KMS-11 (cell line): Measurements from ENCODE around the gene SAG.

Experiments
- H2AFZ ChIP-seq: fragments of 200-600 bp; sonication (generic); 2 replicates; pipeline ENCODE4 v1.6.1; 2016; ENCODE audit warnings: antibody characterized with exemption, mixed run types, low read depth
- H3K27ac ChIP-seq: fragments of 200-600 bp; sonication (generic); 2 replicates; pipeline ENCODE4 v1.6.1; 2016; ENCODE audit warnings: mild to moderate bottlenecking, mixed run types
- H3K27me3 ChIP-seq: fragments of 200-600 bp; sonication (generic); 2 replicates; pipeline ENCODE4 v1.6.1; 2017; ENCODE audit warnings: mild to moderate bottlenecking, low read depth, mixed run types, moderate library complexity; ENCODE audit not compliant: insufficient read depth
- H3K36me3 ChIP-seq: fragments of 200-600 bp; sonication (generic); 2 replicates; pipeline ENCODE4 v1.6.1; 2017; ENCODE audit warnings: mild to moderate bottlenecking, mixed run types; ENCODE audit not compliant: insufficient read depth
- H3K4me1 ChIP-seq: fragments of 200-600 bp; sonication (generic); 2 replicates; pipeline ENCODE4 v1.6.1; 2016; ENCODE audit warnings: mild to moderate bottlenecking, low read depth, mixed run types; ENCODE audit not compliant: poor library complexity, severe bottlenecking
- H3K4me2 ChIP-seq: fragments of 200-600 bp; sonication (generic); 2 replicates; pipeline ENCODE4 v1.7.0; 2016; ENCODE audit warnings: mild to moderate bottlenecking, mixed run types
- H3K4me3 ChIP-seq: fragments of 200-600 bp; sonication (generic); IDR thresholded peaks from 2 replicates; pipeline ENCODE4 v1.6.1; 2017; ENCODE audit warnings: low read depth, low read length, mixed read lengths; ENCODE audit not compliant: insufficient read depth
- H3K79me2 ChIP-seq: fragments of 200-600 bp; sonication (generic); 2 replicates; pipeline ENCODE4 v1.6.1; 2016; ENCODE audit warnings: low read depth, mixed run types; ENCODE audit not compliant: insufficient read depth
- H3K9ac ChIP-seq: fragments of 200-600 bp; sonication (generic); 2 replicates; pipeline ENCODE4 v1.6.1; 2016; ENCODE audit warnings: mild to moderate bottlenecking, mixed run types
- H4K20me1 ChIP-seq: fragments of 200-600 bp; sonication (generic); 2 replicates; pipeline ENCODE4 v1.6.1; 2016; ENCODE audit warnings: mild to moderate bottlenecking, mixed run types; ENCODE audit not compliant: insufficient read depth
- TF ChIP-seq, protein P1 (sequence below): fragments of 200-600 bp; sonication (generic); conservative IDR thresholded peaks from 2 replicates; pipeline ENCODE4 v1.6.1; 2017; ENCODE audit warnings: low read depth, mild to moderate bottlenecking, antibody characterized with exemption, low read length, moderate library complexity, mixed read lengths

SAG gene

DNA sequence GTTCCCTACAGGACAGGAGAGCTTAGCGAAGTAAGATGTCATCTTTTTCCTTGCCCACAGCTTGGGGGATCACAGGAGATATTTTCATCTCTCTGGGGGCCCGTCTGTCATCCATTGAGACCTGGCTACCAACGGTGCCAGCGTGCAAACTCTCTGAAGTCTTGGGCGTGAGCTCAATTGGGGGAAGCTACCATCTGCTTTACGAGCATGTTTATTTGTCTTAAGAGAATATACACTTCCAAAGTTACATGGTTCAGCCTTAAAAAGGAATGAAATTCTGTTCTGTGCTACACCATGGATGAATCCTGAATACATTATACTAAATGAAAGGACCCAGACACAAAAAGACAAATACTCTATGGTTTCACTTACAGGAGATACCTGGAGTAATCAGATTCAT, 13.6 kb downstream of the SAG start:
- no peak overlapping the region for H2AFZ ChIP-seq

DNA sequence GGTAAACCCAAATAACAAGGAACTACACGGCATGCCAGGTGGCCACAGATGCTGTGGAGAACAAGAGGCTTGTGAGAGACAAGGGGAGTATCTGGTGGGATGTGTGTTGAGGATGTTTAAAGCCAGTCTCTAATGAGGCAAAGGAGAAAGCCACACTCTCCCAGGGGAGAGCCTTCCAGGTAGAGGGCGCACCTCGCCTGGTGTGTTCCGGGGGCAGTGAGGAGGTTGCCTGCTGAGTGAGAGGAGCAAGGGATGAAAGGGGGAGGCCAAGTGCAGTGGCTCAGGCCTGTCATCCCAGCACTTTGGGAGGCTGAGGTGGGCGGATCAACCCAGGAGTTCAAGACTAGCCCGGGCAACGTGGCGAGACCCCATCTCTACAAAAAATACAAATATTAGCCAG, 16.2 kb downstream of the SAG start:
- Histone ChIP-seq H3K4me3 (no peak overlapping the region), H3K4me2 (no peak overlapping the region), H3K27me3 (no peaks in the 10 kb centered on the region), H3K27ac (no peak overlapping the region), H3K9ac (no peak overlapping the region), H2AFZ (no peak overlapping the region), H3K36me3 (no peaks in the 10 kb centered on the region), H3K4me1 (no peaks in the 10 kb centered on the region), H3K79me2 (no peaks in the 10 kb centered on the region), H4K20me1 (no peaks in the 10 kb centered on the region)
- TF ChIP-seq, protein P1, sequence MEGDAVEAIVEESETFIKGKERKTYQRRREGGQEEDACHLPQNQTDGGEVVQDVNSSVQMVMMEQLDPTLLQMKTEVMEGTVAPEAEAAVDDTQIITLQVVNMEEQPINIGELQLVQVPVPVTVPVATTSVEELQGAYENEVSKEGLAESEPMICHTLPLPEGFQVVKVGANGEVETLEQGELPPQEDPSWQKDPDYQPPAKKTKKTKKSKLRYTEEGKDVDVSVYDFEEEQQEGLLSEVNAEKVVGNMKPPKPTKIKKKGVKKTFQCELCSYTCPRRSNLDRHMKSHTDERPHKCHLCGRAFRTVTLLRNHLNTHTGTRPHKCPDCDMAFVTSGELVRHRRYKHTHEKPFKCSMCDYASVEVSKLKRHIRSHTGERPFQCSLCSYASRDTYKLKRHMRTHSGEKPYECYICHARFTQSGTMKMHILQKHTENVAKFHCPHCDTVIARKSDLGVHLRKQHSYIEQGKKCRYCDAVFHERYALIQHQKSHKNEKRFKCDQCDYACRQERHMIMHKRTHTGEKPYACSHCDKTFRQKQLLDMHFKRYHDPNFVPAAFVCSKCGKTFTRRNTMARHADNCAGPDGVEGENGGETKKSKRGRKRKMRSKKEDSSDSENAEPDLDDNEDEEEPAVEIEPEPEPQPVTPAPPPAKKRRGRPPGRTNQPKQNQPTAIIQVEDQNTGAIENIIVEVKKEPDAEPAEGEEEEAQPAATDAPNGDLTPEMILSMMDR = no peak

More for the DNA sequence above, 13.6 kb downstream of the SAG start:
- H3K4me1 ChIP-seq = no peaks in the 10 kb centered on the region
- no peak overlapping the region for H3K9ac ChIP-seq
- H3K4me3 ChIP-seq = no peak overlapping the region
- H4K20me1 ChIP-seq = no peaks in the 10 kb centered on the region
- no peak overlapping the region for H3K4me2 ChIP-seq
- no peak overlapping the region for H3K27ac ChIP-seq
- H3K79me2 ChIP-seq = no peaks in the 10 kb centered on the region
- H3K36me3 ChIP-seq = no peaks in the 10 kb centered on the region
- H3K27me3 ChIP-seq = no peaks in the 10 kb centered on the region
- TF ChIP-seq, protein P1 = no peak

DNA sequence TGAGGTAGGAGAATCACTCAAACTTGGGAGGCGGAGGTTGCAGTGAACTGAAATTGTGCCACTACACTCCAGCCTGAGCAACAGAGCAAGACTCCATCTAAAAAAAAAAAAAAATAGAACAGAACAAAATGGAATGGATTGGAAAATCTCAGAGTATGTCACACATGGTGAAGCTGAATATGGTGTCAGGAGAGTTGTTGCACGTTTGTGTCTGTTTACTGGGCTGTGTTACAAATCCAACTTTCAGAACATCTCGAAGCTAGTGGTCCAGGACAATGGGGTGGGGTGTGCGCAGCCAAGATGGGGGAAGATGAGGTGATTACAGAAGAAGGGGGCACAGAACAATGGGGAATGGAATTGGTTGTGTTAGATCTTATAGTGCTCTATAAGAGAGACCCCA, 17.6 kb downstream of the SAG start:
- Histone ChIP-seq H3K4me1 (no peaks in the 10 kb centered on the region), H4K20me1 (no peaks in the 10 kb centered on the region), H3K27me3 (no peaks in the 10 kb centered on the region), H3K79me2 (no peaks in the 10 kb centered on the region), H3K4me2 (no peak overlapping the region), H3K27ac (no peak overlapping the region), H3K9ac (no peak overlapping the region), H3K36me3 (no peaks in the 10 kb centered on the region), H3K4me3 (no peak overlapping the region), H2AFZ (no peak overlapping the region)
- TF ChIP-seq, protein P1 = no peak

DNA sequence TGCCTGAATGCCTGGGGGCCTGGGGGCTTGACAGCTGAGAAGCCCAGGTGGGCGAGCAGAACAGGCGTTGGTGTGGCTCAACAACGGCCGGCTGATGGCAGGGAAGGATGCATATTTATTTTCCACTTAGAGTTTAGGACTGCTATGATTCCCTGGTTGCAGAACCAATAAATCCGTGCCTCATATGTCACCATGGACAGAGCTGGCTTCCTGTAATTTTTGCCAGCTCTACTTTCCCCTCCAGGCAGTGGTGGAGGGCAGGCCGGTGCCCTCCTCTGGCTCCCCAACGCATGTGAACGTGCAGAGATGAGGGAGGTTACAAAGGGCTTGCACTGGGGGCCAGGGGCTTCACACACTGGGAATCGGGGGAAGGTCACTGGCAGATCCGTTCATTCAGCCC, 18.2 kb downstream of the SAG start:
- H3K27me3 ChIP-seq = no peaks in the 10 kb centered on the region
- H3K9ac ChIP-seq = no peak overlapping the region
- no peaks in the 10 kb centered on the region for H4K20me1 ChIP-seq
- no peaks in the 10 kb centered on the region for H3K4me1 ChIP-seq
- H3K4me3 ChIP-seq = no peak overlapping the region
- no peak overlapping the region for H2AFZ ChIP-seq
- no peak overlapping the region for H3K4me2 ChIP-seq
- no peaks in the 10 kb centered on the region for H3K36me3 ChIP-seq
- TF ChIP-seq, protein P1 = no peak
- no peaks in the 10 kb centered on the region for H3K79me2 ChIP-seq
- H3K27ac ChIP-seq = no peak overlapping the region
